Fibroblast of skin of abdomen (primary cell): ENCODE results near the gene ULK1.
"Not testable (repeated sequence)": the region's sequence is repeated elsewhere in the genome, so short reads cannot be mapped to it uniquely, and the experiment has no call there.

Experiments
- DNase-seq: peaks from one replicate; pipeline ENCODE4 v3.0.0-alpha.2; 2013

ULK1 gene

DNA sequence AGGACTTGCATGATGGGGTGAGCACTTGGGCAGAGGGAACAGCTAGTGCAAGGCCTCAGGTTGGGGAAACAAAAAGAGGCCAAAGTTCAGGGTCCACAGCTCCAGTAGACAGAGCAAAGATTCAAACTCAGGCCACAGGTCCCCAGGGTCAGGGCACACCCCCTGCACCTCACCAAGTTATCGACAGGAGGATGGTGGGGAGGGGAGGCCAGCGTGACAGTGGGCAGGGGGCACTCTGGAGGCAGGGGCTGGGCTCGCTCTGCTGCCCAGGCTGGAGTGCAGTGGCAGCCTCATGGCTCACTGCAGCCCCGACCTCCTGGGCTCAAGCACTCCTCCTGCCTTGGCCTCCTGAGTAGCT lies 32.4 kb upstream of the ULK1 start:
- no peak for DNase-seq

GRCh38 chr12:131862600-131862993 lies 31.8 kb upstream of the ULK1 start:
- DNase-seq: no peak

- DNase-seq: no peak
Measured at GRCh38 chr12:131862994-131863710, 31.3 kb upstream of the ULK1 start.

DNA sequence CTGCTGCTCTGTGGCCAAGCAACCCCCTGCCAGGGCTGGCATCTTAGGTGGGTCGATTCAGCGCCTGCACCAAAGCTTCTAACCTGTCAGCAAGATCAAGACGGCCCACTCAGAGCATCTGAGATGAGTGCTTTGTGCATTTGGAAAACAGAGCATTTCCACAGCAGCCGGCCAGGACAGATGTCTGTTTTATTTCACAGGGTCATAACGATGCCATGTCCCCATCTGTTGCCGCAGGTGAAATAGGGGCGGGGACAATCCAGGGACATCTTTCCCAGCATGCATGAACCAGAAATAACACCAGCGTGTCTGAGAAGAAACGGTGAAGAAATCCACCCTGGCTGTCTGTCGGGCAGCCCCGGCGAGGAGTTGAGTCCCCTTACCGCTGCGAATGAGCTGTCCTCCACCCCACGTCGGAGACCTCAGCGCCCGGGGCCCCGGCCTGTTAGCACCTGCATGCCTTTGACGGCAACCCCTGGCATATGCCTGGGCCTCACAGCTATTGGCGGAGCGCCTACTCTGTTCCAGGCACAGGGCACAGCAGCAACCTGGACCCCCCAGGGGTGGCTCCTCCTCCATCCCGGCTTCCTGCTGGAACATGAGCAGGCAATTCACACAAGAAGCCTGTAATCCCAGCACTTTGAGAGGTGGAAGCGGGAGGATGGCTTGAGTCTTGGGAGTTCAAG lies 30.6 kb upstream of the ULK1 start:
- DNase-seq: no peak

DNA sequence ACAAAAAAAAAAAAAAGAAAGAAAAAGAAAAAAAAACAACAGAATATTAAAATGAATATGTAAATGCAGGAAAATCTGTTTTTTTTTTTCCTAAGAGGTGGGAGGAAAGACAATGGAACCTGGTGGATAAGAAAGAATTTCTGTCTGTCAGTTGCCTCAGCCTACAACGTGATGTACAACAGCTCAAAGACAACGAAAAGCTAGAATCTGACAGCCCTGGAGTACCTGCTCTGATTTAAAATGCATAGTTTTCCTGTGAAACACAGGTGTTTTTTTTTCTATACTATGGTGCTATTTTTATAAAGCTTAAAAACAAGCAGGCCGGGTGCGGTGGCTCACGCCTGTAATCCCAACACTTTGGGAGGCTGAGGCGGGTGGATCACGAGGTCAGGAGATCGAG lies 30.0 kb upstream of the ULK1 start:
- DNase-seq: no peak

GRCh38 chr12:131865180-131865875 lies 29.1 kb upstream of the ULK1 start:
- DNase-seq: no peak

DNA sequence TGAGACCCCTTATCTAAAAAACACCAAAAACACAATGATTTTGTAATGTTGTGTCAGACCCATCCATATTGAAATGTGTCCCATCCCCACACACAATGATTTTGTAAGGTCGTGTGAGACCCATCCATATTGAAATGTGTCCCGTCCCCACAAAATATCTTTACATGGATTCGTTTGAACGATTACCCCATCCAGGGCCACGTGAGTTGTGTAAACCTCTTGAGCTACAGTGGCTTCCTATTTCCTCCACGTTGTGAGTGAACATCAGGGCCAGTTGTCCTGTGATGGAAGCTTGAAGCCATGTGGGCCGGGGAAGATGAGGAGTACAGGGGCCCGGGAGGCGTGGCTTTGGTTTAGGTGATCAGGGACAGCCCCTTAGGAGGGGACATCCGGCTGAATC lies 27.0 kb upstream of the ULK1 start:
- DNase-seq: no peak

- no peak for DNase-seq
Measured at GRCh38 chr12:131867891-131868675, 26.3 kb upstream of the ULK1 start.

- DNase-seq: peak; percentile 66
Measured at GRCh38 chr12:131869871-131870418, 24.5 kb upstream of the ULK1 start.

DNA sequence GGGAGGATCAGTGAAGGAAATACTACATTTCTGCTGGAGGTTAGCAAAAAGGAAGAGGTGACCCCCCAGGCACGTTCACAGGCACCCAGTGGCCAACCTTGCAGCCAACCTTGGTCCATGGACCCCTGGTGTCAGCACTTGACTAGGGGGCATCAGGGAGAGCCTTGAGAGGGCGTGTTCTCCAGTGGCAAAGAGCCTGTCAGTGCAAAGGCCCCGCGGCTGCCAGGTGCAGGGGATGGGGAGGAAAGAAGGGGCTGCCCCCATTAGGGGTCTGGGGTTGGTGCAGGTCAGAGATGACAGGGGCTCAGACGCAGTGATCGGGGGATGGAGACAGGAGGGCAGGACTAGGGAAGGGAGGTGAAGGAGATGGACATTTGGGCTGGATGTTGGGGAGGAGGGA lies 22.7 kb upstream of the ULK1 start:
- no peak for DNase-seq

DNA sequence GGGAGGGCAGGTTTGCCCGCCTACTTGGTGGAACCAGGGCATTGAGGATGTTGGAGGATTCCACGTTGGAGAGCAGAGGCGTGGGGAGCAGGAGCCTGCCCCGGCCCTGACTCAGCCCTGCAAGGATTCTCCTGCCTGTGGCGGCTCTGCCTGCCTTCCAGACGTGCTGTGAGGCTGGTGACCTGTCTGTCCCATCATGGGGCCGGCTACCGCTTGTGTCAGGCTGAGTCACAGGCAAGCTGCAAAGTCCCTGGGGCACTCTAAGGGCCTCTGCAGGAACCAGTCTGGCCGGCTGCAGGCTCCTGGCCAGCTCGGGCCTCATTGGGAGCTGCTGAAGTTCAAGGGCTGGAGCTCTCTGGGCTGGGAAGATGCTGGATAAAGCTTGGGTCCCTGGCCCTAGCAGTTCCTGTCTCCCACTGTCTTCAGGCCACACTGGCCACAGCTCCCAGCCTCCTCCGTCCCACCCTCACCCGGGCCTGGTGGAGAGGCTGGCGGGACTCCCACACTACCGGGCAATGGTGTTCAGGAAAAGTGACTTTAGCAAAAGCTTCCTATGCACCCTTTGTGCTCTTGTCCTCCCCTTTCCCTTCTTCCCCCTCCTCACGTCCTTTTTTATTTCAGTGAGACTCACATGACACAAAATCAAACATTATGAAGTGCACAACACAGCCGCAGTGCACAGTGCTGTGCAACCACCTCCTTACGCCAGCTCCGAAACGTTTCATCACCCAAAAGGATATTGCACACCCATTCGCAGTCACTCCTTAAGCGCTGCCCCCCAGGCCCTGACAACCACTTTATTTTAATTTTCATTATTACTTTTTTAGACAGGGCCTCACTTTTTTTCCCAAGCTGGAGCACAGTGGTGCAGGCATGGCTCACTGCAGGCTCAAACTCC lies 22.0 kb upstream of the ULK1 start:
- peak; percentile 65 for DNase-seq

DNA sequence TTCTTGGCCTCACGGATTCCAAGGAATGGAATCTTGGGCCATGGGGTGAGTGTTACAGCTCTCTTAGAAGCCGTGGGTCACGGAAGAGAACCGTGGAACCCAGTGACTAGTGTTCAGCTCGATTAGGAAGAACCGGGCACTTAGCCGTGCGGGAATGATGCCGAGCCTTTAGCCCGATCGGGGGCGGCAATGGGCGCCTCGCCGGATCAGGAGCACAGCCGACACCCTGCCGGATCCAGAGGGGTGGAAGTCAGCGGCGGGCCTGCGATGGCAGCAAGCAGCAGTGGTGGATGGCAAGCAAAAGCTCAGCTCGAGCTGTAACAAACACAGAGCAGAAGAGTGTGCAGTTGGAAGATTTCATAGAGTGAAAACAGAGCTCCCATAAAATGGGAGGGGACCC lies 21.1 kb upstream of the ULK1 start:
- DNase-seq: no peak

- not testable (repeated sequence) for DNase-seq
Measured at GRCh38 chr12:131874972-131875371, 19.4 kb upstream of the ULK1 start.

DNA sequence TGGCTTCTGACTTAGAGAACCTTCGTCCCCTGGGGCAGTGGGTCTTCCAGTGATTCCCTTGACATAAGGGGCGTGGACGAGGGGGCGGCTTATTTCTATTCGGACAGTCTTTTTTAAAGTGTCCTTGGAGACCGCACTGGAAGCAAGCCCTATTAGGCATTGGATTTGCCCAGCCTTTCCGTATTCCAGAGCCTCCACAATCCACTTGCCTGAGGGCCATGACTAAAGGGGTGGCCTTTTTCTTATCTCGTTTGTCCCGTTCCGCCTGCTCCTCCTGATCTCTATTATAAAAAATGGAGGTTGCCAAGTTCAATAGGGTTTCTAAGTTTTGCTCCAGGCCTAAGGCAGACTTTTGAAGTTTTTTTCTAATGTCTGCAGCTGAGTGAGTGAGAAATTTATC lies 17.2 kb upstream of the ULK1 start:
- not testable (repeated sequence) for DNase-seq

- not testable (repeated sequence) for DNase-seq
Measured at GRCh38 chr12:131878436-131878835, 16.0 kb upstream of the ULK1 start.

GRCh38 chr12:131882804-131883520 lies 11.5 kb upstream of the ULK1 start:
- no peak for DNase-seq

- no peak for DNase-seq
Measured at GRCh38 chr12:131883521-131883900, 10.9 kb upstream of the ULK1 start.

DNA sequence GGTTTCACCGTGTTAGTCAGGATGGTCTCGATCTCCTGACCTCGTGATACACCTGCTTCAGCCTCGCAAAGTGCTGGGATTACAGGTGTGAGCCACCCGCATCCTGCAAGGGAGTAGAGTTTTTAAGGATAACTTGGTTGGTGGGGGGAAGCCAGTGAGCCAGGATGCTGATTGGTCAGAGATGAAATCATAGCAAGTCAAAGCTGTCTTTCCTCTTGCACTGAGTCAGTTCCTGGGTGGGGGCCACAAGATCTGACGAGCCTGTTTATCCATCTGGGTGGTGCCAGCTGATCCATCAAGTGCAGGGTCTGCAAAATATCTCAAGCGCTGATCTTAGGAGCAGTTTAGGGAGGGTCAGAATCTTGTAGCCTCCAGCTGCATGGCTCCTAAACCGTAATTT lies 9.3 kb upstream of the ULK1 start:
- not testable (repeated sequence) for DNase-seq

DNA sequence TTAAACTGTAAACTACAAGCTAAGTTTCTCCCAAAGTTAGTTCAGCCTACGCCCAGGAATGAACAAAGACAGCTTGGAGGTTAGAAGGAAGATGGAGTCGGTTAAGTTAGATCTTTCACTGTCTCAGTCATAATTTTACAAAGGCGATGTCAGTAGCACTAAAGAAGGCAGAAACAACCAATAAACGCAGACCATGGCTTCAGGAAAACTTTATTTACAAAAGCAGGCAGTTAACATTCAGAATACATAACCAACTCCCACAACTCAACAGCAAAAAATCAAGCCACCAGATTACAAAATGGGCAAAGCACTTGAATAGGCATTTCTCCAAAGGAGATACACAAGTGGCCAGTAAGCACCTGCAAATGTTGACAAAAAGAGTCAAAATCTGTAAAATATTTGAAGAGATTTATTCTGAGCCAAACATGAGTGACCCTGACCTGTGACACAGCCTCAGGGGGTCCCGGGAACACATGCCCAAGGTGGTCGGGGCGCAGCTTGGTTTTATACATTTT lies 8.8 kb upstream of the ULK1 start:
- DNase-seq: no peak

DNA sequence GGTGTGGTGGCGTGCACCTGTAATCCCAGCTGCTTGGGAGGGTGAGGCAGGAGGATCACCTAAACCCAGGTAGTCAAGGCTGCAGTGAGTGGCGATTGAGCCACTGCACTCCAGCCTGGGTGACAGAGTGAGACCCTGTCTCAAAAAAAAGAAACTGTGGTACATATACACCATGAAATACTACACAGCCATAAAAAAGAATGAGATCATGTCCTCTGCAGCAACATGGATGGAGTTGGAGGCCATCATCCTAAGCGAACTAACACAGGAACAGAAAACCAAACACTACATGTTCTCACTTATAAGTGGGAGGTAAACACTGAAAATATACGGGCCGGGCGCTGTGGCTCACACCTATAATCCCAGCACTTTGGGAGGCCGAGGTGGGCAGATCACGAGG lies 2.7 kb upstream of the ULK1 start:
- not testable (repeated sequence) for DNase-seq
